WTC11 (cell line): ENCODE results near the gene KLK1. TPM values are rescaled to one million over a fixed set of nuclear protein-coding genes. Genes with fewer than 3 reads are reported as not detected.

Experiments
- ATAC-seq: fragments of 200-7000 bp; cut with Tn5 transposase; 2 replicates; pipeline ENCODE4 v1.10.0; 2021; ENCODE audit warnings: mild to moderate bottlenecking, moderate library complexity
- CTCF ChIA-PET: fragments of 300-600 bp; sonication (Branson Sonifier 250); formaldehyde crosslinking; loops from one replicate; lab custom pipeline; 2021; ENCODE audit warnings: antibody characterized with exemption; lab: Charles Lee
- POLR2A ChIA-PET: fragments of 350-600 bp; sonication (Branson Sonifier 250); formaldehyde crosslinking; loops from one replicate; lab custom pipeline; 2021; ENCODE audit warnings: antibody characterized with exemption; lab: Charles Lee
- DNase-seq: peaks from one replicate; pipeline ENCODE4 v3.0.0; 2021; ENCODE audit warnings: low spot score
- H3K27ac Mint-ChIP-seq: 2 replicates; pipeline ENCODE4 v1.8.0; 2021; ENCODE audit warnings: mixed read lengths
- H3K27me3 Mint-ChIP-seq: 2 replicates; pipeline ENCODE4 v1.8.0; 2021; ENCODE audit warnings: low read depth, mild to moderate bottlenecking, moderate library complexity, mixed read lengths
- H3K36me3 Mint-ChIP-seq: 2 replicates; pipeline ENCODE4 v1.8.0; 2021; ENCODE audit warnings: mixed read lengths
- H3K4me1 Mint-ChIP-seq: 2 replicates; pipeline ENCODE4 v1.8.0; 2022; ENCODE audit warnings: mixed read lengths
- H3K4me3 Mint-ChIP-seq: 2 replicates; pipeline ENCODE4 v1.8.0; 2021; ENCODE audit warnings: mild to moderate bottlenecking, moderate library complexity, mixed read lengths
- H3K9me3 Mint-ChIP-seq: 2 replicates; pipeline ENCODE4 v1.8.0; 2021; ENCODE audit warnings: mixed read lengths
- ATF6 ChIP-seq: sonication (generic); formaldehyde crosslinking; IDR thresholded peaks from 2 replicates; pipeline ENCODE4 v1.8.1; 2023; ENCODE audit warnings: mild to moderate bottlenecking, missing genetic modification reagents
- CREM ChIP-seq: sonication (generic); formaldehyde crosslinking; IDR thresholded peaks from 2 replicates; pipeline ENCODE4 v1.8.1; 2022; ENCODE audit warnings: mild to moderate bottlenecking, missing genetic modification reagents, moderate library complexity
- ELF4 ChIP-seq: sonication (generic); formaldehyde crosslinking; IDR thresholded peaks from 2 replicates; pipeline ENCODE4 v1.8.1; 2022; ENCODE audit warnings: low read depth, mild to moderate bottlenecking, moderate library complexity, missing genetic modification reagents
- ERG ChIP-seq: fragments of 250-450 bp; sonication (Bioruptor Pico); IDR thresholded peaks from 2 replicates; pipeline ENCODE4 v1.8.0; 2021; ENCODE audit warnings: mild to moderate bottlenecking
- NFATC4 ChIP-seq: fragments of 250-450 bp; sonication (Bioruptor Pico); IDR thresholded peaks from 2 replicates; pipeline ENCODE4 v1.9.0; 2021; ENCODE audit warnings: mild to moderate bottlenecking
- SMAD4 ChIP-seq: sonication (generic); formaldehyde crosslinking; IDR thresholded peaks from 2 replicates; pipeline ENCODE4 v1.8.0; 2022; ENCODE audit warnings: mild to moderate bottlenecking, missing genetic modification reagents
- SP1 ChIP-seq: sonication (generic); formaldehyde crosslinking; conservative IDR thresholded peaks from 2 replicates; pipeline ENCODE4 v1.8.1; 2022; ENCODE audit warnings: missing genetic modification reagents
- TEAD4 ChIP-seq: sonication (generic); formaldehyde crosslinking; IDR thresholded peaks from 2 replicates; pipeline ENCODE4 v1.8.0; 2022; ENCODE audit warnings: mild to moderate bottlenecking, missing genetic modification reagents
- ZNF232 ChIP-seq: sonication (generic); formaldehyde crosslinking; IDR thresholded peaks from 2 replicates; pipeline ENCODE4 v1.8.0; 2022; ENCODE audit warnings: mild to moderate bottlenecking, missing genetic modification reagents
- ZNF423 ChIP-seq: fragments of 250-450 bp; sonication (Bioruptor Pico); IDR thresholded peaks from 2 replicates; pipeline ENCODE4 v2.1.2; 2022; ENCODE audit warnings: mild to moderate bottlenecking, moderate library complexity
- ZNF671 ChIP-seq: fragments of 250-450 bp; sonication (Bioruptor Pico); IDR thresholded peaks from 2 replicates; pipeline ENCODE4 v1.8.0; 2021; ENCODE audit warnings: mild to moderate bottlenecking
- total RNA-seq: library from RNA; stranded (reverse); gene quantifications from 3 replicates; pipeline ENCODE4 v1.2.3, GENCODE V29; 2021
- TF ChIP-seq, protein P1 (sequence below): sonication (generic); formaldehyde crosslinking; IDR thresholded peaks from 2 replicates; pipeline ENCODE4 v1.8.0; 2023; ENCODE audit warnings: missing genetic modification reagents, mild to moderate bottlenecking, borderline replicate concordance
- TF ChIP-seq, protein P2 (sequence below): fragments of 250-450 bp; sonication (Bioruptor Pico); conservative IDR thresholded peaks from 2 replicates; pipeline ENCODE4 v1.9.0; 2021; ENCODE audit warnings: mild to moderate bottlenecking
- TF ChIP-seq, protein P3 (sequence below): sonication (generic); formaldehyde crosslinking; IDR thresholded peaks from 2 replicates; pipeline ENCODE4 v1.8.1; 2023; ENCODE audit warnings: mild to moderate bottlenecking, missing genetic modification reagents
- TF ChIP-seq, protein P4 (sequence below): fragments of 250-450 bp; sonication (Bioruptor Pico); IDR thresholded peaks from 2 replicates; pipeline ENCODE4 v1.9.0; 2021; ENCODE audit warnings: mild to moderate bottlenecking

The KLK1 gene
- total RNA-seq, 1 experiment from 2014 or later = 3.9 TPM

- TF ChIP-seq, protein P1, sequence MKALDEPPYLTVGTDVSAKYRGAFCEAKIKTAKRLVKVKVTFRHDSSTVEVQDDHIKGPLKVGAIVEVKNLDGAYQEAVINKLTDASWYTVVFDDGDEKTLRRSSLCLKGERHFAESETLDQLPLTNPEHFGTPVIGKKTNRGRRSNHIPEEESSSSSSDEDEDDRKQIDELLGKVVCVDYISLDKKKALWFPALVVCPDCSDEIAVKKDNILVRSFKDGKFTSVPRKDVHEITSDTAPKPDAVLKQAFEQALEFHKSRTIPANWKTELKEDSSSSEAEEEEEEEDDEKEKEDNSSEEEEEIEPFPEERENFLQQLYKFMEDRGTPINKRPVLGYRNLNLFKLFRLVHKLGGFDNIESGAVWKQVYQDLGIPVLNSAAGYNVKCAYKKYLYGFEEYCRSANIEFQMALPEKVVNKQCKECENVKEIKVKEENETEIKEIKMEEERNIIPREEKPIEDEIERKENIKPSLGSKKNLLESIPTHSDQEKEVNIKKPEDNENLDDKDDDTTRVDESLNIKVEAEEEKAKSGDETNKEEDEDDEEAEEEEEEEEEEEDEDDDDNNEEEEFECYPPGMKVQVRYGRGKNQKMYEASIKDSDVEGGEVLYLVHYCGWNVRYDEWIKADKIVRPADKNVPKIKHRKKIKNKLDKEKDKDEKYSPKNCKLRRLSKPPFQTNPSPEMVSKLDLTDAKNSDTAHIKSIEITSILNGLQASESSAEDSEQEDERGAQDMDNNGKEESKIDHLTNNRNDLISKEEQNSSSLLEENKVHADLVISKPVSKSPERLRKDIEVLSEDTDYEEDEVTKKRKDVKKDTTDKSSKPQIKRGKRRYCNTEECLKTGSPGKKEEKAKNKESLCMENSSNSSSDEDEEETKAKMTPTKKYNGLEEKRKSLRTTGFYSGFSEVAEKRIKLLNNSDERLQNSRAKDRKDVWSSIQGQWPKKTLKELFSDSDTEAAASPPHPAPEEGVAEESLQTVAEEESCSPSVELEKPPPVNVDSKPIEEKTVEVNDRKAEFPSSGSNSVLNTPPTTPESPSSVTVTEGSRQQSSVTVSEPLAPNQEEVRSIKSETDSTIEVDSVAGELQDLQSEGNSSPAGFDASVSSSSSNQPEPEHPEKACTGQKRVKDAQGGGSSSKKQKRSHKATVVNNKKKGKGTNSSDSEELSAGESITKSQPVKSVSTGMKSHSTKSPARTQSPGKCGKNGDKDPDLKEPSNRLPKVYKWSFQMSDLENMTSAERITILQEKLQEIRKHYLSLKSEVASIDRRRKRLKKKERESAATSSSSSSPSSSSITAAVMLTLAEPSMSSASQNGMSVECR (CRISPR knock-in tag) = peak; percentile 35; the same call in 1 of the 2 replicates
- TF ChIP-seq ERG (CRISPR knock-in tag) = peak; percentile 55
- 0 out of 2 replicates have a peak, but pooled peaks have one; percentile 6 for TF ChIP-seq ZNF423 (CRISPR knock-in tag)
- TF ChIP-seq, protein P2, sequence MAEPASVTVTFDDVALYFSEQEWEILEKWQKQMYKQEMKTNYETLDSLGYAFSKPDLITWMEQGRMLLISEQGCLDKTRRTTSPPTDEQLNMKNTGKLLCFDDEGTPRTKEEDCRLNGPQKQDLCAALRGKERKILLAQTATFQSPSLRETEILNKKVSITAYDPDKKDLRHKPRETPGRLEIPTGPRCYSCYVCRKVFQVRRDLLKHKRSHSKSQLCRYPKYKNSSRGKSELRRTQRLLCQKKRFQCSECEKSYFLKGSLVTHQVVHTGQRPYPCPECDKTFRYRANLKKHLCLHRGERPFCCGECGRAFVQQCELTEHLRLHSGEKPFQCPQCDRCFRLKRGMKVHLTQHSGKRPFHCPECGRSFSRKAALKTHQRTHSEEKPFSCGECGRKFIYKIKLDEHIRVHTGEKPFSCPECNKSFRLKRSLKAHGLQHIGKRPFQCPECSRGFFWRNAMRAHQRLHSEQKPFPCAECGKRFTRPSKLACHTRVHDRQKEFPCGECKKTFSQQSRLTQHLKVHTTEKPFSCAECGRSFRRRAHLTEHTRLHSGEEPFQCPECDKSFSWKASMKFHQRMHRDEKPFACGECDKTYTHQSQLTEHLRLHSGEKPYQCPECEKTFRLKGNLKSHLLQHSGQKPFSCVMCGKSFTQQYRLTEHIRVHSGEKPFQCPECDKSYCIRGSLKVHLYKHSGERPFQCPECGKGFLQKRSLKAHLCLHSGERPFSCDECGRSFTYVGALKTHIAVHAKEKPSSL (CRISPR knock-in tag) = peak; percentile 64; the same call in 1 of the 2 replicates
- no peak for TF ChIP-seq SMAD4 (CRISPR knock-in tag)
- TF ChIP-seq, protein P3, sequence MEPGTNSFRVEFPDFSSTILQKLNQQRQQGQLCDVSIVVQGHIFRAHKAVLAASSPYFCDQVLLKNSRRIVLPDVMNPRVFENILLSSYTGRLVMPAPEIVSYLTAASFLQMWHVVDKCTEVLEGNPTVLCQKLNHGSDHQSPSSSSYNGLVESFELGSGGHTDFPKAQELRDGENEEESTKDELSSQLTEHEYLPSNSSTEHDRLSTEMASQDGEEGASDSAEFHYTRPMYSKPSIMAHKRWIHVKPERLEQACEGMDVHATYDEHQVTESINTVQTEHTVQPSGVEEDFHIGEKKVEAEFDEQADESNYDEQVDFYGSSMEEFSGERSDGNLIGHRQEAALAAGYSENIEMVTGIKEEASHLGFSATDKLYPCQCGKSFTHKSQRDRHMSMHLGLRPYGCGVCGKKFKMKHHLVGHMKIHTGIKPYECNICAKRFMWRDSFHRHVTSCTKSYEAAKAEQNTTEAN (CRISPR knock-in tag) = no peak
- TF ChIP-seq TEAD4 = no peak; the same call in 1 of the 2 replicates
- no peak for TF ChIP-seq SP1 (CRISPR knock-in tag)
- no peak for TF ChIP-seq CREM
- no peak for TF ChIP-seq ZNF232
- no peak for TF ChIP-seq ATF6 (CRISPR knock-in tag)
Measured at GRCh38 chr19:50794074-50794875, 29.3 kb downstream of the KLK1 start (continued).

- ATAC-seq (no peak), DNase-seq (no peak)
- H3K27me3 Mint-ChIP-seq = peaks cover 20% of the 10 kb centered on the region
- no peak overlapping the region for H3K27ac Mint-ChIP-seq
- H3K9me3 Mint-ChIP-seq = no peaks in the 10 kb centered on the region
- H3K4me1 Mint-ChIP-seq = peaks cover 12% of the 10 kb centered on the region
- ChIA-PET POLR2A (interaction anchor here (1.5 to 1.6 kb wide), 2 partner anchors 11 to 77 kb away, joined by 3 to 6 read pairs; no protein-coding TSS in a partner anchor), CTCF (interaction anchor here (0.6 to 5.1 kb wide), 7 partner anchors 69 to 225 kb away, joined by 3 to 38 read pairs (median 5); no protein-coding TSS in a partner anchor)
- H3K36me3 Mint-ChIP-seq = peaks cover 17% of the 10 kb centered on the region
- no peak overlapping the region for H3K4me3 Mint-ChIP-seq
- no peak for TF ChIP-seq ELF4 (CRISPR knock-in tag)
- peak; percentile 75; the same call in 1 of the 2 replicates for TF ChIP-seq ZNF671 (CRISPR knock-in tag)
- TF ChIP-seq, protein P4, sequence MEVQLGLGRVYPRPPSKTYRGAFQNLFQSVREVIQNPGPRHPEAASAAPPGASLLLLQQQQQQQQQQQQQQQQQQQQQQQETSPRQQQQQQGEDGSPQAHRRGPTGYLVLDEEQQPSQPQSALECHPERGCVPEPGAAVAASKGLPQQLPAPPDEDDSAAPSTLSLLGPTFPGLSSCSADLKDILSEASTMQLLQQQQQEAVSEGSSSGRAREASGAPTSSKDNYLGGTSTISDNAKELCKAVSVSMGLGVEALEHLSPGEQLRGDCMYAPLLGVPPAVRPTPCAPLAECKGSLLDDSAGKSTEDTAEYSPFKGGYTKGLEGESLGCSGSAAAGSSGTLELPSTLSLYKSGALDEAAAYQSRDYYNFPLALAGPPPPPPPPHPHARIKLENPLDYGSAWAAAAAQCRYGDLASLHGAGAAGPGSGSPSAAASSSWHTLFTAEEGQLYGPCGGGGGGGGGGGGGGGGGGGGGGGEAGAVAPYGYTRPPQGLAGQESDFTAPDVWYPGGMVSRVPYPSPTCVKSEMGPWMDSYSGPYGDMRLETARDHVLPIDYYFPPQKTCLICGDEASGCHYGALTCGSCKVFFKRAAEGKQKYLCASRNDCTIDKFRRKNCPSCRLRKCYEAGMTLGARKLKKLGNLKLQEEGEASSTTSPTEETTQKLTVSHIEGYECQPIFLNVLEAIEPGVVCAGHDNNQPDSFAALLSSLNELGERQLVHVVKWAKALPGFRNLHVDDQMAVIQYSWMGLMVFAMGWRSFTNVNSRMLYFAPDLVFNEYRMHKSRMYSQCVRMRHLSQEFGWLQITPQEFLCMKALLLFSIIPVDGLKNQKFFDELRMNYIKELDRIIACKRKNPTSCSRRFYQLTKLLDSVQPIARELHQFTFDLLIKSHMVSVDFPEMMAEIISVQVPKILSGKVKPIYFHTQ (CRISPR knock-in tag) = peak; percentile 67; the same call in 1 of the 2 replicates
- TF ChIP-seq, protein P2 (CRISPR knock-in tag) = peak; percentile 13; the same call in 1 of the 2 replicates
- peak; percentile 78 for TF ChIP-seq NFATC4 (CRISPR knock-in tag)
- peak; percentile 81 for TF ChIP-seq ERG (CRISPR knock-in tag)
Measured at GRCh38 chr19:50793558-50794065, 30.0 kb downstream of the KLK1 start.
